B cell (primary cell): ENCODE measurements around the gene RIPOR3. TPM values are rescaled to one million over a fixed set of nuclear protein-coding genes. Genes with fewer than 3 reads are reported as not detected.

ENCODE experiments used
- ATAC-seq: fragments of 200-7000 bp; cut with Tn5 transposase; one replicate; pipeline ENCODE4 v1.10.0; 2021; ENCODE audit warnings: low read depth, mild to moderate bottlenecking, moderate number of reproducible peaks, moderate library complexity
- CTCF ChIA-PET: fragments of 350-600 bp; sonication (Branson Sonifier 250); formaldehyde crosslinking; loops from one replicate; lab custom pipeline; 2021; ENCODE audit warnings: antibody characterized with exemption, inconsistent platforms; lab: Charles Lee
- POLR2A ChIA-PET: fragments of 350-600 bp; sonication (Branson Sonifier 250); formaldehyde crosslinking; loops from one replicate; lab custom pipeline; 2021; ENCODE audit warnings: antibody characterized with exemption; lab: Charles Lee
- DNase-seq: peaks from one replicate; pipeline ENCODE4 v3.0.0; 2013
- H2AFZ ChIP-seq: 2 replicates; pipeline ENCODE4 v1.6.1; 2012; ENCODE audit warnings: mild to moderate bottlenecking, low read depth, low read length; ENCODE audit not compliant: insufficient read depth, poor library complexity, severe bottlenecking
- H3K27ac ChIP-seq, 2 donors: 1 replicate in 1 of 2; 2 replicates in 1 of 2; pipeline ENCODE4 v1.5.1; 2012 to 2013; ENCODE audit warnings: low read length in 2 of 2, mild to moderate bottlenecking in 2 of 2, moderate library complexity in 1 of 2
- H3K27me3 ChIP-seq, 4 experiments: fragments of 200-600 bp in 1 of 4; sonication (generic) in 1 of 4; replicated peaks in 1 of 4; 1 replicate in 2 of 4; 2 replicates in 2 of 4; pipeline versions ENCODE4 v1.6.1 to v1.7.0; 2013 to 2016; ENCODE audit warnings: low read length in 3 of 4, mild to moderate bottlenecking in 2 of 4, mixed read lengths in 1 of 4, moderate library complexity in 1 of 4; ENCODE audit not compliant: insufficient read depth in 4 of 4, control insufficient read depth in 3 of 4; ENCODE audit errors: control extremely low read depth in 1 of 4
- H3K36me3 ChIP-seq, 2 experiments: replicated peaks in 1 of 2; 1 replicate in 1 of 2; 2 replicates in 1 of 2; pipeline versions ENCODE4 v1.6.1 to v1.7.1; 2013; ENCODE audit warnings: low read length in 1 of 2; ENCODE audit not compliant: insufficient read depth in 2 of 2, control insufficient read depth in 1 of 2; ENCODE audit errors: control extremely low read depth in 1 of 2, extremely low read depth in 1 of 2
- H3K4me1 ChIP-seq, 2 donors: fragments of 200-600 bp in 1 of 2; sonication (generic) in 1 of 2; 1 replicate in 1 of 2; 2 replicates in 1 of 2; pipeline versions ENCODE4 v1.5.1 to v1.6.1; 2013 to 2017; ENCODE audit warnings: low read length in 2 of 2; ENCODE audit not compliant: control insufficient read depth in 2 of 2, insufficient read depth in 2 of 2
- H3K4me2 ChIP-seq: replicated peaks from 2 replicates; pipeline ENCODE3; 2012; ENCODE audit warnings: mild to moderate bottlenecking, low read depth, low read length; ENCODE audit not compliant: poor library complexity, severe bottlenecking
- H3K4me3 ChIP-seq, 5 experiments: fragments of 200-600 bp in 1 of 5; sonication (generic) in 1 of 5; 1 replicate in 3 of 5; 2 replicates in 2 of 5; pipeline versions ENCODE4 v1.5.1 to v1.7.0; 2011 to 2016; ENCODE audit warnings: low read length in 4 of 5, mild to moderate bottlenecking in 4 of 5, low read depth in 2 of 5, control low read depth in 1 of 5, moderate library complexity in 1 of 5; ENCODE audit not compliant: insufficient read depth in 1 of 5; ENCODE audit errors: control extremely low read depth in 1 of 5, extremely low read depth in 1 of 5
- H3K79me2 ChIP-seq: fragments of 200-600 bp; sonication (generic); one replicate; pipeline ENCODE4 v1.6.0; 2016; ENCODE audit warnings: low read length; ENCODE audit not compliant: control insufficient read depth, insufficient read depth
- H3K9ac ChIP-seq: fragments of 200-600 bp; sonication (generic); 2 replicates; pipeline ENCODE4 v1.6.1; 2017; ENCODE audit warnings: mild to moderate bottlenecking, low read length, moderate library complexity
- H3K9me3 ChIP-seq, 3 donors: one replicate each; pipeline versions ENCODE4 v1.6.1 to v1.7.1; 2013; ENCODE audit warnings: low read length in 2 of 3; ENCODE audit not compliant: control insufficient read depth in 2 of 3, insufficient read depth in 1 of 3; ENCODE audit errors: control extremely low read depth in 1 of 3
- H4K20me1 ChIP-seq: 2 replicates; pipeline ENCODE4 v1.6.0; 2012; ENCODE audit warnings: mild to moderate bottlenecking, low read length; ENCODE audit not compliant: insufficient read depth, control insufficient read depth, poor library complexity, severe bottlenecking
- H3K27ac Mint-ChIP-seq: one replicate; pipeline ENCODE4 v1.8.0; 2021; ENCODE audit warnings: mixed read lengths
- H3K27me3 Mint-ChIP-seq: one replicate; pipeline ENCODE4 v1.8.0; 2021; ENCODE audit warnings: mixed read lengths
- H3K4me1 Mint-ChIP-seq: one replicate; pipeline ENCODE4 v1.8.0; 2021; ENCODE audit warnings: mixed read lengths
- H3K4me3 Mint-ChIP-seq: one replicate; pipeline ENCODE4 v1.8.0; 2021; ENCODE audit warnings: mixed read lengths
- H3K9me3 Mint-ChIP-seq: one replicate; pipeline ENCODE4 v1.8.0; 2022; ENCODE audit warnings: mixed read lengths; ENCODE audit not compliant: insufficient read depth
- EZH2 ChIP-seq: IDR thresholded peaks from 2 replicates; pipeline ENCODE4 v1.6.1; 2012; ENCODE audit warnings: borderline replicate concordance, low read depth, mild to moderate bottlenecking, moderate library complexity, low read length; ENCODE audit not compliant: insufficient read depth, poor library complexity, severe bottlenecking
- WGBS: methylation state at CpG from one replicate; pipeline ENCODE4 v1.1.5; 2013; ENCODE audit warnings: missing lambda C conversion rate; ENCODE audit not compliant: insufficient coverage; 5-methylcytosine and 5-hydroxymethylcytosine counted together
- intact Hi-C: fragments of 100-400 bp; cut with micrococcal nuclease; formaldehyde crosslinking; loops from one replicate; pipeline ENCODE4 v1.10.0; 2022
- polyA plus RNA-seq: library from polyadenylated mRNA; depleted of rRNA; stranded (reverse); fragments of >200 nt; gene quantifications from 2 replicates; pipeline ENCODE4 v1.2.3, GENCODE V29; 2012
- total RNA-seq, 2 donors: library from RNA; stranded (reverse); fragments of 120-200 nt in 1 of 2; gene quantifications; 1 replicate in 1 of 2; 2 replicates in 1 of 2; pipeline versions ENCODE4 v1.2.3 to v1.2.4, GENCODE V29; 2013 to 2022
- TF ChIP-seq, protein P1 (sequence below): fragments of 200-600 bp; IDR thresholded peaks from one replicate; pipeline ENCODE4 v1.8.0; 2022; ENCODE audit warnings: antibody characterized with exemption, mild to moderate bottlenecking

Gene RIPOR3
- total and polyA plus RNA-seq, 2 donors (not counting 1 experiment from before 2014, with no cell fraction given): 0.09 to 0.27 TPM

DNA sequence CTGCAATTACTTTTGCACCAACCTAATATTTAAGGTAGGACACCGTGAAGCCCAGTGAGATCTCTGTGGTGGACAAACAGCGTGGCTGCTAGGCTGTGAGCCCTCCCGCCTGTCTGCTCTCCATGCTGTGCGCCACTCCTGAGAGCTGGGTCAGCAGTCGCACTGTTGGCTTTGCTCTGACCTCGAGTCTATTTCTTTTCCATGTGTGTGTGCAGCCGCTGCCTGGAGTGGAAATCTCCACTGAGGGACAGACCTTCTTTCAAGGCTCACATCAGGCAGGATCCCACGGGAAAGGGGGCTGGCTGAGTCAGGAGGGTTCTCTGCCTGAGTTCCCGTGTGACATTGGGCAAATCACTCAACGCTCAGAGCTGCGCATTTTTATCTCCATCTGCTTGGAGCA, 27.1 kb downstream of the RIPOR3 start:
- Histone ChIP-seq H3K36me3 (no peaks in the 10 kb centered on the region), H3K4me1 (no peaks in the 10 kb centered on the region), H3K27ac (no peak overlapping the region), H2AFZ (no peak overlapping the region), H3K9me3 (no peaks in the 10 kb centered on the region), H4K20me1 (no peaks in the 10 kb centered on the region), H3K4me3 (no peak overlapping the region), H3K9ac (no peak overlapping the region), H3K27me3 (no peaks in the 10 kb centered on the region), H3K4me2 (no peak overlapping the region), H3K79me2 (no peaks in the 10 kb centered on the region)
- ChIA-PET CTCF (no interaction called here), POLR2A (no interaction called here)
- Mint-ChIP-seq H3K9me3 (no peaks in the 10 kb centered on the region), H3K4me3 (no peak overlapping the region), H3K4me1 (no peaks in the 10 kb centered on the region), H3K27ac (no peak overlapping the region), H3K27me3 (peaks cover 21% of the 10 kb centered on the region)
- no peak for DNase-seq
- 94% methylated on average over 11 of the region's 11 CpGs for WGBS
- intact Hi-C loops: no loop called here
- ATAC-seq: no peak
- TF ChIP-seq EZH2: no peak
- TF ChIP-seq, protein P1, sequence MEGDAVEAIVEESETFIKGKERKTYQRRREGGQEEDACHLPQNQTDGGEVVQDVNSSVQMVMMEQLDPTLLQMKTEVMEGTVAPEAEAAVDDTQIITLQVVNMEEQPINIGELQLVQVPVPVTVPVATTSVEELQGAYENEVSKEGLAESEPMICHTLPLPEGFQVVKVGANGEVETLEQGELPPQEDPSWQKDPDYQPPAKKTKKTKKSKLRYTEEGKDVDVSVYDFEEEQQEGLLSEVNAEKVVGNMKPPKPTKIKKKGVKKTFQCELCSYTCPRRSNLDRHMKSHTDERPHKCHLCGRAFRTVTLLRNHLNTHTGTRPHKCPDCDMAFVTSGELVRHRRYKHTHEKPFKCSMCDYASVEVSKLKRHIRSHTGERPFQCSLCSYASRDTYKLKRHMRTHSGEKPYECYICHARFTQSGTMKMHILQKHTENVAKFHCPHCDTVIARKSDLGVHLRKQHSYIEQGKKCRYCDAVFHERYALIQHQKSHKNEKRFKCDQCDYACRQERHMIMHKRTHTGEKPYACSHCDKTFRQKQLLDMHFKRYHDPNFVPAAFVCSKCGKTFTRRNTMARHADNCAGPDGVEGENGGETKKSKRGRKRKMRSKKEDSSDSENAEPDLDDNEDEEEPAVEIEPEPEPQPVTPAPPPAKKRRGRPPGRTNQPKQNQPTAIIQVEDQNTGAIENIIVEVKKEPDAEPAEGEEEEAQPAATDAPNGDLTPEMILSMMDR: no peak

DNA sequence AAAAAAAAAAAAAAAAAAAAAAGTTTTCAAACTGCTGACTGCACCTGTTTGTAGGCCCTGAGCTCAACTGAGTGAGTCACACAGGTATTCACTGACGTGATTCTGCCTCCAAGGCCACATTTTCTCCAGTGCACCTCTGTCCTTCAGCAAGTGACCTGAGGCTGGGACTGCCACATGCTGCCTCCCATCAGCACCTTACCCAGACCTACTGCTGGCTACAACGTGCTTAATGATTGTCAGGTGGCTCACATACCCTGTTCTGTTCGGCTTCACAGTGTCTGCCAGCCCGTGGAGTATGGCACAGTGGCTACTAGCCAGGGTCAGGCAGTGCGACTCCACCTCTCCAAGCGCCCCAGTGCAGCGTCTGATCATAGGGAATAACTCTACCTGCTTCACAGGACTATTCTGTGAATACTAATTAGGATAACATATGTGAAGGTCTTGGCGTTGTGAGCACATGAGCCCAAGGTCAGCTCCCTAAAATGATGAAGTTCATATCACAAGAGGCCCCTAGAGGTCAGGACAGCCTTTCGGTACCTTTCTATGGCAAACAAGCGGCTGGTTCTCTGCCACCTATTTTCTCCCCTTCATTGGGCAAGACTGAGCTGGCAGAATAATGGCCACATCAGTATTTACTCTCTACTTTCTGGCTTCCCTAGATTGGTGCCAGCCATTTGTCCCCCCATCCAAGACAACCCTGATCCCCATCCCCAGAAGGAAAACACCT, 28.1 kb downstream of the RIPOR3 start:
- ATAC-seq (no peak), DNase-seq (no peak)
- H3K79me2 ChIP-seq: no peaks in the 10 kb centered on the region
- Mint-ChIP-seq H3K4me1 (no peaks in the 10 kb centered on the region), H3K27me3 (peaks cover 20% of the 10 kb centered on the region), H3K4me3 (no peak overlapping the region), H3K9me3 (no peaks in the 10 kb centered on the region), H3K27ac (no peak overlapping the region)
- H4K20me1 ChIP-seq: no peaks in the 10 kb centered on the region
- H3K9me3 ChIP-seq: no peaks in the 10 kb centered on the region
- H3K27ac ChIP-seq: no peak overlapping the region
- H3K9ac ChIP-seq: no peak overlapping the region
- no peaks in the 10 kb centered on the region for H3K4me1 ChIP-seq
- H3K4me3 ChIP-seq: no peak overlapping the region
- ChIA-PET CTCF (interaction anchor here (1.0 kb wide), 1 partner anchor 86 kb away, joined by 4 read pairs; no protein-coding TSS in a partner anchor), POLR2A (no interaction called here)
- H3K4me2 ChIP-seq: no peak overlapping the region
- H3K36me3 ChIP-seq: no peaks in the 10 kb centered on the region
- no peaks in the 10 kb centered on the region for H3K27me3 ChIP-seq
- TF ChIP-seq EZH2: no peak
- no peak overlapping the region for H2AFZ ChIP-seq
- intact Hi-C loops: no loop called here
- 84% methylated on average over 7 of the region's 10 CpGs for WGBS
